ENCODE results near the gene NTF4. TPM values are rescaled to one million over a fixed set of nuclear protein-coding genes. Genes with fewer than 3 reads are reported as not detected.

The NTF4 gene
- total RNA-seq, 1 experiment from 2014 or later, result 1.7 TPM

- H3K4me3 ChIP-seq (replicated peaks in 1 of 2; ENCODE audit: low read depth in 1 of 2, low read length in 2 of 2), result no peak overlapping the region
- H3K9me3 ChIP-seq (ENCODE audit: control insufficient read depth in 1 of 2, insufficient read depth in 1 of 2, low read depth in 1 of 2, low read length in 2 of 2), result no peaks in the 10 kb centered on the region
- H3K4me2 ChIP-seq (ENCODE audit: low read length), result peak overlapping the region; percentile 47
- no peak overlapping the region for H3K27ac ChIP-seq (ENCODE audit: low read depth, low read length)
- peaks cover 36 to 86% of the 10 kb centered on the region in 2 experiments for H3K4me1 ChIP-seq (ENCODE audit: control insufficient read depth in 1 of 2, insufficient read depth in 2 of 2, low read length in 2 of 2)
- no peaks in the 10 kb centered on the region; the same call in 1 of the 2 replicates for H3K79me2 ChIP-seq (ENCODE audit: insufficient read depth, low read length)
- TF ChIP-seq POLR2A (IDR thresholded peaks at IDR 0.05; ENCODE audit: borderline replicate concordance, extremely low read depth, insufficient read depth, insufficient read length) (no peak), SP1 (IDR thresholded peaks at IDR 0.05; ENCODE audit: low read depth) (no peak), SRF (IDR thresholded peaks at IDR 0.05; ENCODE audit: low read depth) (no peak), EZH2phosphoT487 (IDR thresholded peaks at IDR 0.05; ENCODE audit: borderline replicate concordance) (no peak)
- TF ChIP-seq, protein P1, sequence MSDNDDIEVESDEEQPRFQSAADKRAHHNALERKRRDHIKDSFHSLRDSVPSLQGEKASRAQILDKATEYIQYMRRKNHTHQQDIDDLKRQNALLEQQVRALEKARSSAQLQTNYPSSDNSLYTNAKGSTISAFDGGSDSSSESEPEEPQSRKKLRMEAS (IDR thresholded peaks at IDR 0.05), result no peak
- ChIA-PET CTCF (interaction anchor here (1.0 to 1.5 kb wide), 2 partner anchors 13 to 30 kb away, joined by 3 to 6 read pairs; no protein-coding TSS in a partner anchor), POLR2A (interaction anchor here (0.5 kb wide), 1 partner anchor 67 kb away, joined by 4 read pairs; the partner anchor contains the start of gene RUVBL2), RAD21 (ENCODE audit: low non-redundant PET in 1 of 2, low total read pairs in 2 of 2, uncharacterized antibody in 2 of 2, unreplicated experiment in 2 of 2) (no interaction called here)
- no peaks in the 10 kb centered on the region for H4K20me1 ChIP-seq (ENCODE audit: insufficient read depth)
- no TSS peak for BruUV-seq (replicated peaks)
- no peak for DNase-seq (ENCODE audit: low read depth, low spot score)
- peak overlapping the region; percentile 14; the same call in 1 of the 2 replicates for H3K9ac ChIP-seq (ENCODE audit: low read length)
- ATAC-seq, result no peak
- no peak overlapping the region for H2AFZ ChIP-seq (ENCODE audit: low read depth, low read length, poor library complexity, severe bottlenecking)
- no peaks in the 10 kb centered on the region for H3K36me3 ChIP-seq (ENCODE audit: control insufficient read depth in 1 of 2, insufficient read depth in 2 of 2, low read length in 2 of 2)
- intact Hi-C loops (cut with micrococcal nuclease), result no loop called here
- no peaks in the 10 kb centered on the region for H3K27me3 ChIP-seq (ENCODE audit: insufficient read depth, low read length)
- H3K9me2 ChIP-seq (ENCODE audit: insufficient read depth), result no peaks in the 10 kb centered on the region
These were observed 3.6 kb downstream of the NTF4 start for GRCh38 chr19:49061000-49061399.

DNA sequence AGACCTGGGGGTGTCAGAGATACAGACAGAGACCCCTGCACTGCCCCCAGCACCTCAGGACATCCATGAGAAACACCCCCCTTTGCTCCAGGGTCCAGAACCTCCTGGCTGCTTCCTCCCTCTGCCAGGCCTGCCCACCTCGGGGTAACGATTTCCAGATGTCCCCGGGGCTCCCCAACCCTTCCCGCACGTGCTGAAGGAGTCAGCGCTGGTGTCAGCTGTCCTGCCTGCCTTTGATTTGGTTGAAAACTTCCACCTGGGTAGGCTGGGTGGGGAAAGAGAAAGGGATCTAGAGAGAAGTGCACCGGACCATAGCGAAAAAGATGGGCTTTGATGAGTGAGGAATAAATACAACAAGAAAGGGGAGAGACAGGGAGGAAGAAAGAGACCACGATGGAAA, 5.6 kb downstream of the NTF4 start:
- Histone ChIP-seq H3K4me1 (ENCODE audit: control insufficient read depth in 1 of 2, insufficient read depth in 2 of 2, low read length in 2 of 2) (peaks cover 29 to 75% of the 10 kb centered on the region in 2 experiments), H3K27ac (ENCODE audit: low read depth, low read length) (no peak overlapping the region), H3K4me3 (replicated peaks in 1 of 2; ENCODE audit: low read depth in 1 of 2, low read length in 2 of 2) (no peak overlapping the region), H3K9me3 (ENCODE audit: control insufficient read depth in 1 of 2, insufficient read depth in 1 of 2, low read depth in 1 of 2, low read length in 2 of 2) (no peaks in the 10 kb centered on the region), H4K20me1 (ENCODE audit: insufficient read depth) (no peaks in the 10 kb centered on the region), H2AFZ (ENCODE audit: low read depth, low read length, poor library complexity, severe bottlenecking) (no peak overlapping the region), H3K9ac (ENCODE audit: low read length) (no peak overlapping the region), H3K79me2 (ENCODE audit: insufficient read depth, low read length) (no peaks in the 10 kb centered on the region; the same call in 1 of the 2 replicates), H3K36me3 (ENCODE audit: control insufficient read depth in 1 of 2, insufficient read depth in 2 of 2, low read length in 2 of 2) (no peaks in the 10 kb centered on the region), H3K9me2 (ENCODE audit: insufficient read depth) (no peaks in the 10 kb centered on the region), H3K27me3 (ENCODE audit: insufficient read depth, low read length) (no peaks in the 10 kb centered on the region), H3K4me2 (ENCODE audit: low read length) (no peak overlapping the region)
- ChIA-PET POLR2A (no interaction called here), CTCF (interaction anchor here (4.1 kb wide), 1 partner anchor 66 kb away, joined by 20 read pairs; the partner anchor contains the start of genes GYS1 and RUVBL2), RAD21 (ENCODE audit: low non-redundant PET in 1 of 2, low total read pairs in 2 of 2, uncharacterized antibody in 2 of 2, unreplicated experiment in 2 of 2) (no interaction called here)
- intact Hi-C loops (cut with micrococcal nuclease), result no loop called here
- no peak for DNase-seq (ENCODE audit: low read depth, low spot score)
- BruUV-seq (replicated peaks), result no TSS peak
- no peak for ATAC-seq
- TF ChIP-seq POLR2A (IDR thresholded peaks at IDR 0.05; ENCODE audit: borderline replicate concordance, extremely low read depth, insufficient read depth, insufficient read length) (no peak), CBX3 (IDR thresholded peaks at IDR 0.05; ENCODE audit: low read depth) (no peak), RAD21 (IDR thresholded peaks at IDR 0.05; ENCODE audit: low read depth) (no peak), JUND (IDR thresholded peaks at IDR 0.05) (no peak), EGR1 (IDR thresholded peaks at IDR 0.05; ENCODE audit: low read depth) (no peak), SP1 (IDR thresholded peaks at IDR 0.05; ENCODE audit: low read depth) (no peak), EZH2 (IDR thresholded peaks at IDR 0.05) (no peak), ZFX (IDR thresholded peaks at IDR 0.05) (no peak), SRF (IDR thresholded peaks at IDR 0.05; ENCODE audit: low read depth) (no peak), FOSL1 (IDR thresholded peaks at IDR 0.05; ENCODE audit: low read depth) (no peak), EZH2phosphoT487 (IDR thresholded peaks at IDR 0.05; ENCODE audit: borderline replicate concordance) (no peak), CEBPB (IDR thresholded peaks at IDR 0.05; ENCODE audit: low read depth) (no peak), ZNF274 (IDR thresholded peaks at IDR 0.05; ENCODE audit: low read depth, low read length) (no peak), REST (IDR thresholded peaks at IDR 0.05; ENCODE audit: low read depth) (no peak), SIN3A (IDR thresholded peaks at IDR 0.05; ENCODE audit: low read depth) (no peak)
- TF ChIP-seq, protein P1 (IDR thresholded peaks at IDR 0.05), result no peak
- TF ChIP-seq, protein P2, sequence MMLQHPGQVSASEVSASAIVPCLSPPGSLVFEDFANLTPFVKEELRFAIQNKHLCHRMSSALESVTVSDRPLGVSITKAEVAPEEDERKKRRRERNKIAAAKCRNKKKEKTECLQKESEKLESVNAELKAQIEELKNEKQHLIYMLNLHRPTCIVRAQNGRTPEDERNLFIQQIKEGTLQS (IDR thresholded peaks at IDR 0.05), result no peak
